ENCODE data around the gene SENP6. TPM values are rescaled to one million over a fixed set of nuclear protein-coding genes. Genes with fewer than 3 reads are reported as not detected.

SENP6 gene
- polyA plus RNA-seq, 1 donor = 93.0 TPM

GRCh38 chr6:75745404-75745803 is 143.7 kb downstream of the SENP6 start:
- no peaks in the 10 kb centered on the region for H3K9me3 ChIP-seq (ENCODE audit: control insufficient read depth, low read depth, low read length)
- no peak for DNase-seq
- no peak overlapping the region for H3K27ac ChIP-seq (ENCODE audit: low read length)
- no peaks in the 10 kb centered on the region for H3K27me3 ChIP-seq (ENCODE audit: control insufficient read depth, insufficient read depth, low read length)
- H3K4me3 ChIP-seq (ENCODE audit: low read length) = no peak overlapping the region
- WGBS (ENCODE audit: insufficient coverage, low lambda C conversion rate) = no CpG with 5 or more reads among the region's 3 CpGs
- H3K4me1 ChIP-seq (ENCODE audit: control insufficient read depth, insufficient read depth, low read length) = no peaks in the 10 kb centered on the region
- H3K36me3 ChIP-seq (ENCODE audit: control insufficient read depth, insufficient read depth, low read length) = no peaks in the 10 kb centered on the region

GRCh38 chr6:75746221-75746620 is 144.5 kb downstream of the SENP6 start:
- no peaks in the 10 kb centered on the region for H3K36me3 ChIP-seq (ENCODE audit: control insufficient read depth, insufficient read depth, low read length)
- no peak overlapping the region for H3K27ac ChIP-seq (ENCODE audit: low read length)
- WGBS (ENCODE audit: insufficient coverage, low lambda C conversion rate) = 10% methylated on average over 2 of the region's 2 CpGs
- H3K4me1 ChIP-seq (ENCODE audit: control insufficient read depth, insufficient read depth, low read length) = no peaks in the 10 kb centered on the region
- DNase-seq = peak in 1 of 2 donors; percentile 24
- no peaks in the 10 kb centered on the region for H3K27me3 ChIP-seq (ENCODE audit: control insufficient read depth, insufficient read depth, low read length)
- no peak overlapping the region for H3K4me3 ChIP-seq (ENCODE audit: low read length)
- no peaks in the 10 kb centered on the region for H3K9me3 ChIP-seq (ENCODE audit: control insufficient read depth, low read depth, low read length)

GRCh38 chr6:75747152-75747992 is 145.7 kb downstream of the SENP6 start:
- H3K36me3 ChIP-seq (ENCODE audit: control insufficient read depth, insufficient read depth, low read length) = no peaks in the 10 kb centered on the region
- H3K27me3 ChIP-seq (ENCODE audit: control insufficient read depth, insufficient read depth, low read length) = no peaks in the 10 kb centered on the region
- DNase-seq = peak; percentile 42 to 69
- no peak overlapping the region for H3K4me3 ChIP-seq (ENCODE audit: low read length)
- H3K9me3 ChIP-seq (ENCODE audit: control insufficient read depth, low read depth, low read length) = no peaks in the 10 kb centered on the region
- no peak overlapping the region for H3K27ac ChIP-seq (ENCODE audit: low read length)
- H3K4me1 ChIP-seq (ENCODE audit: control insufficient read depth, insufficient read depth, low read length) = no peaks in the 10 kb centered on the region
- WGBS (ENCODE audit: insufficient coverage, low lambda C conversion rate) = 34% methylated on average over 2 of the region's 9 CpGs

GRCh38 chr6:75748003-75748742 is 146.5 kb downstream of the SENP6 start:
- DNase-seq = no peak
- Histone ChIP-seq H3K9me3 (ENCODE audit: control insufficient read depth, low read depth, low read length) (no peaks in the 10 kb centered on the region), H3K36me3 (ENCODE audit: control insufficient read depth, insufficient read depth, low read length) (no peaks in the 10 kb centered on the region), H3K27me3 (ENCODE audit: control insufficient read depth, insufficient read depth, low read length) (no peaks in the 10 kb centered on the region), H3K4me3 (ENCODE audit: low read length) (peak overlapping the region; percentile 97), H3K4me1 (ENCODE audit: control insufficient read depth, insufficient read depth, low read length) (peaks cover 3% of the 10 kb centered on the region), H3K27ac (ENCODE audit: low read length) (peak overlapping the region; percentile 97)
- WGBS (ENCODE audit: insufficient coverage, low lambda C conversion rate) = 52% methylated on average over 5 of the region's 17 CpGs

- H3K4me1 ChIP-seq (ENCODE audit: control insufficient read depth, insufficient read depth, low read length) = peaks cover 3% of the 10 kb centered on the region
- H3K36me3 ChIP-seq (ENCODE audit: control insufficient read depth, insufficient read depth, low read length) = no peaks in the 10 kb centered on the region
- H3K27ac ChIP-seq (ENCODE audit: low read length) = peak within 1 kb of the TSS; percentile 97
- H3K9me3 ChIP-seq (ENCODE audit: control insufficient read depth, low read depth, low read length) = no peaks in the 10 kb centered on the region
- no peaks in the 10 kb centered on the region for H3K27me3 ChIP-seq (ENCODE audit: control insufficient read depth, insufficient read depth, low read length)
- DNase-seq = peak; percentile 77 to 87
- H3K4me3 ChIP-seq (ENCODE audit: low read length) = peak within 1 kb of the TSS; percentile 97
- WGBS (ENCODE audit: insufficient coverage, low lambda C conversion rate) = no CpG with 5 or more reads among the region's 97 CpGs
Observed at GRCh38 chr6:75748743-75749538, 147.3 kb downstream of the SENP6 start, which contains the start of gene MYO6. TSS of gene MYO6 (plus strand) at chr6:75749239. CDS start at chr6:75817548, 68,309 bp downstream.

GRCh38 chr6:75751443-75751842 is 149.8 kb downstream of the SENP6 start:
- WGBS (ENCODE audit: insufficient coverage, low lambda C conversion rate) = 50% methylated on average over 1 of the region's 2 CpGs
- Histone ChIP-seq H3K9me3 (ENCODE audit: control insufficient read depth, low read depth, low read length) (no peaks in the 10 kb centered on the region), H3K4me3 (ENCODE audit: low read length) (peak overlapping the region; percentile 97), H3K4me1 (ENCODE audit: control insufficient read depth, insufficient read depth, low read length) (peaks cover 3% of the 10 kb centered on the region), H3K36me3 (ENCODE audit: control insufficient read depth, insufficient read depth, low read length) (peaks cover 2% of the 10 kb centered on the region), H3K27me3 (ENCODE audit: control insufficient read depth, insufficient read depth, low read length) (no peaks in the 10 kb centered on the region), H3K27ac (ENCODE audit: low read length) (peak overlapping the region; percentile 95)
- DNase-seq = peak in 1 of 2 donors; percentile 24

- Histone ChIP-seq H3K27me3 (ENCODE audit: control insufficient read depth, insufficient read depth, low read length) (no peaks in the 10 kb centered on the region), H3K4me3 (ENCODE audit: low read length) (peak overlapping the region; percentile 11), H3K36me3 (ENCODE audit: control insufficient read depth, insufficient read depth, low read length) (peaks cover 2% of the 10 kb centered on the region), H3K4me1 (ENCODE audit: control insufficient read depth, insufficient read depth, low read length) (peaks cover 3% of the 10 kb centered on the region), H3K9me3 (ENCODE audit: control insufficient read depth, low read depth, low read length) (no peaks in the 10 kb centered on the region), H3K27ac (ENCODE audit: low read length) (peak overlapping the region; percentile 95)
- DNase-seq = peak; percentile 45 to 81
- WGBS (ENCODE audit: insufficient coverage, low lambda C conversion rate) = no CpG with 5 or more reads among the region's 3 CpGs
Observed at GRCh38 chr6:75752365-75752764, 150.7 kb downstream of the SENP6 start.

GRCh38 chr6:75755704-75756103 is 154.0 kb downstream of the SENP6 start:
- WGBS (ENCODE audit: insufficient coverage, low lambda C conversion rate) = 100% methylated on average over 1 of the region's 5 CpGs
- DNase-seq = no peak

GRCh38 chr6:75757295-75757694 is 155.6 kb downstream of the SENP6 start:
- peaks cover 2% of the 10 kb centered on the region for H3K36me3 ChIP-seq (ENCODE audit: control insufficient read depth, insufficient read depth, low read length)
- no peaks in the 10 kb centered on the region for H3K27me3 ChIP-seq (ENCODE audit: control insufficient read depth, insufficient read depth, low read length)
- DNase-seq = no peak
- H3K4me1 ChIP-seq (ENCODE audit: control insufficient read depth, insufficient read depth, low read length) = peaks cover 10% of the 10 kb centered on the region
- H3K9me3 ChIP-seq (ENCODE audit: control insufficient read depth, low read depth, low read length) = no peaks in the 10 kb centered on the region
- H3K27ac ChIP-seq (ENCODE audit: low read length) = no peak overlapping the region
- no peak overlapping the region for H3K4me3 ChIP-seq (ENCODE audit: low read length)
- no CpG with 5 or more reads among the region's 3 CpGs for WGBS (ENCODE audit: insufficient coverage, low lambda C conversion rate)

More at GRCh38 chr6:75755704-75756103, 154.0 kb downstream of the SENP6 start:
- peaks cover 3% of the 10 kb centered on the region for H3K4me1 ChIP-seq (ENCODE audit: control insufficient read depth, insufficient read depth, low read length)
- no peaks in the 10 kb centered on the region for H3K27me3 ChIP-seq (ENCODE audit: control insufficient read depth, insufficient read depth, low read length)
- no peak overlapping the region for H3K27ac ChIP-seq (ENCODE audit: low read length)
- no peak overlapping the region for H3K4me3 ChIP-seq (ENCODE audit: low read length)
- peaks cover 2% of the 10 kb centered on the region for H3K36me3 ChIP-seq (ENCODE audit: control insufficient read depth, insufficient read depth, low read length)
- no peaks in the 10 kb centered on the region for H3K9me3 ChIP-seq (ENCODE audit: control insufficient read depth, low read depth, low read length)

- Histone ChIP-seq H3K4me1 (ENCODE audit: control insufficient read depth, insufficient read depth, low read length) (peaks cover 9% of the 10 kb centered on the region), H3K36me3 (ENCODE audit: control insufficient read depth, insufficient read depth, low read length) (peaks cover 2% of the 10 kb centered on the region), H3K27me3 (ENCODE audit: control insufficient read depth, insufficient read depth, low read length) (no peaks in the 10 kb centered on the region), H3K27ac (ENCODE audit: low read length) (no peak overlapping the region), H3K9me3 (ENCODE audit: control insufficient read depth, low read depth, low read length) (no peaks in the 10 kb centered on the region), H3K4me3 (ENCODE audit: low read length) (no peak overlapping the region)
- WGBS (ENCODE audit: insufficient coverage, low lambda C conversion rate) = no CpG with 5 or more reads among the region's 5 CpGs
- no peak for DNase-seq
Observed at GRCh38 chr6:75758061-75758460, 156.4 kb downstream of the SENP6 start.

Data from large intestine (tissue), 3 donors.